H1 (cell line): ENCODE measurements around the gene CCL22. TPM values are rescaled to one million over a fixed set of nuclear protein-coding genes. Genes with fewer than 3 reads are reported as not detected.

ENCODE experiments used
- CTCF ChIA-PET: fragments of 300-600 bp; sonication (Branson Sonifier 250); formaldehyde crosslinking; loops from one replicate; lab custom pipeline; 2021; ENCODE audit not compliant: partially characterized antibody; lab: Charles Lee
- POLR2A ChIA-PET: fragments of 300-600 bp; sonication (Branson Sonifier 250); formaldehyde crosslinking; loops from one replicate; lab custom pipeline; 2021; ENCODE audit warnings: inconsistent platforms; ENCODE audit not compliant: partially characterized antibody; lab: Charles Lee
- DNase-seq, 2 experiments: peaks; one replicate each; pipeline versions ENCODE4 v3.0.0 to v3.0.0-alpha.2; 2010 to 2022; ENCODE audit warnings: low spot score in 2 of 2, low read depth in 1 of 2, mixed read lengths in 1 of 2
- FAIRE-seq: peaks from 2 replicates; lab custom pipeline; 2011; peaks lifted over from hg19 to GRCh38; lab: Jason Lieb, UNC
- H2AFZ ChIP-seq: 2 replicates; pipeline ENCODE4 v1.8.1; 2012; ENCODE audit warnings: low read length, inconsistent platforms
- H2AK5ac ChIP-seq: 2 replicates; pipeline ENCODE4 v1.6.1; 2013; ENCODE audit warnings: low read depth, low read length
- H2BK120ac ChIP-seq: replicated peaks from 2 replicates; pipeline ENCODE3; 2013; ENCODE audit warnings: low read depth, low read length, inconsistent platforms
- H2BK12ac ChIP-seq: 2 replicates; pipeline ENCODE4 v1.6.1; 2013; ENCODE audit warnings: low read depth, low read length
- H2BK15ac ChIP-seq: 2 replicates; pipeline ENCODE4 v1.6.1; 2013; ENCODE audit warnings: low read length
- H2BK20ac ChIP-seq: 2 replicates; pipeline ENCODE4 v1.6.1; 2013; ENCODE audit warnings: low read length
- H2BK5ac ChIP-seq: 2 replicates; pipeline ENCODE4 v1.6.1; 2013; ENCODE audit warnings: low read depth, low read length
- H3K14ac ChIP-seq: 2 replicates; pipeline ENCODE4 v1.6.1; 2013; ENCODE audit warnings: inconsistent platforms; ENCODE audit not compliant: insufficient read length
- H3K18ac ChIP-seq: 2 replicates; pipeline ENCODE4 v1.6.1; 2013; ENCODE audit warnings: low read length; ENCODE audit errors: extremely low read depth
- H3K23ac ChIP-seq: 2 replicates; pipeline ENCODE4 v1.6.1; 2013; ENCODE audit warnings: inconsistent platforms; ENCODE audit not compliant: insufficient read length
- H3K23me2 ChIP-seq: 2 replicates; pipeline ENCODE4 v1.6.1; 2013; ENCODE audit warnings: low read depth, low read length
- H3K27ac ChIP-seq: 2 replicates; pipeline ENCODE4 v1.6.1; 2011; ENCODE audit warnings: low read depth, low read length, inconsistent platforms
- H3K27me3 ChIP-seq, 4 experiments: replicated peaks in 1 of 4; 1 replicate in 1 of 4; 2 replicates in 3 of 4; pipeline versions ENCODE4 v1.6.1 to v1.8.1; 2011 to 2013; ENCODE audit warnings: low read length in 3 of 4, mild to moderate bottlenecking in 3 of 4, inconsistent platforms in 2 of 4, mixed read lengths in 2 of 4, moderate library complexity in 1 of 4; ENCODE audit not compliant: control insufficient read depth in 3 of 4, insufficient read depth in 3 of 4; ENCODE audit errors: extremely low read depth in 1 of 4
- H3K36me3 ChIP-seq, 4 experiments: 2 replicates each; pipeline versions ENCODE4 v1.6.1 to v1.8.1; 2011 to 2013; ENCODE audit warnings: mild to moderate bottlenecking in 4 of 4, low read length in 3 of 4, moderate library complexity in 2 of 4, control low read depth in 1 of 4, inconsistent platforms in 1 of 4; ENCODE audit not compliant: insufficient read depth in 4 of 4, control insufficient read depth in 2 of 4
- H3K4ac ChIP-seq: replicated peaks from 2 replicates; pipeline ENCODE3; 2013; ENCODE audit warnings: low read length, low read depth, mixed read lengths, inconsistent platforms; ENCODE audit not compliant: insufficient read length
- H3K4me1 ChIP-seq, 4 experiments: replicated peaks in 1 of 4; 1 replicate in 1 of 4; 2 replicates in 3 of 4; pipeline versions ENCODE4 v1.6.1 to v1.8.1; 2011 to 2013; ENCODE audit warnings: low read length in 3 of 4, inconsistent platforms in 2 of 4, mixed read lengths in 1 of 4; ENCODE audit not compliant: insufficient read depth in 4 of 4, control insufficient read depth in 3 of 4
- H3K4me2 ChIP-seq, 2 experiments: 2 replicates each; pipeline versions ENCODE4 v1.6.1 to v1.8.1; 2011 to 2013; ENCODE audit warnings: low read depth in 2 of 2, low read length in 2 of 2, control low read depth in 1 of 2, inconsistent platforms in 1 of 2, mild to moderate bottlenecking in 1 of 2; ENCODE audit not compliant: insufficient read depth in 1 of 2
- H3K4me3 ChIP-seq, 4 experiments: fragments of 200-600, 300-600 bp in 1 of 4; sonication (generic), shearing (Covaris generic), sonication (Bioruptor Twin) in 1 of 4; 2 replicates each; pipeline versions ENCODE4 v1.5.1 to v1.8.1; 2011 to 2016; ENCODE audit warnings: low read length in 4 of 4, low read depth in 3 of 4, control low read depth in 2 of 4, inconsistent platforms in 2 of 4, mild to moderate bottlenecking in 2 of 4, mixed read lengths in 1 of 4, moderate library complexity in 1 of 4; ENCODE audit not compliant: insufficient read depth in 2 of 4; ENCODE audit errors: extremely low read depth in 1 of 4
- H3K56ac ChIP-seq: replicated peaks from 2 replicates; pipeline ENCODE3; 2013; ENCODE audit warnings: low read depth, mild to moderate bottlenecking, mixed read lengths, low read length, inconsistent platforms; ENCODE audit not compliant: insufficient read length
- H3K79me1 ChIP-seq: 2 replicates; pipeline ENCODE4 v1.6.1; 2013; ENCODE audit warnings: low read depth, low read length, control low read depth
- H3K79me2 ChIP-seq, 2 experiments: 2 replicates each; pipeline versions ENCODE4 v1.6.1 to v1.8.1; 2012 to 2013; ENCODE audit warnings: low read length in 2 of 2, mild to moderate bottlenecking in 2 of 2, inconsistent platforms in 1 of 2; ENCODE audit not compliant: insufficient read depth in 2 of 2, control insufficient read depth in 1 of 2
- H3K9ac ChIP-seq, 4 experiments: replicated peaks in 1 of 4; 1 replicate in 1 of 4; 2 replicates in 3 of 4; pipeline versions ENCODE4 v1.6.1 to v1.8.1; 2011 to 2013; ENCODE audit warnings: low read depth in 3 of 4, low read length in 3 of 4, control low read depth in 2 of 4, mild to moderate bottlenecking in 2 of 4, moderate library complexity in 2 of 4, inconsistent platforms in 1 of 4; ENCODE audit errors: extremely low read depth in 1 of 4
- H3K9me3 ChIP-seq, 2 experiments: 2 replicates each; pipeline versions ENCODE4 v1.6.1 to v1.8.1; 2012 to 2013; ENCODE audit warnings: mild to moderate bottlenecking in 2 of 2, moderate library complexity in 2 of 2, control low read depth in 1 of 2, inconsistent platforms in 1 of 2, low read depth in 1 of 2, low read length in 1 of 2, mixed read lengths in 1 of 2; ENCODE audit not compliant: insufficient read depth in 2 of 2
- H4K20me1 ChIP-seq, 2 experiments: replicated peaks in 1 of 2; 2 replicates each; pipeline versions ENCODE3 to v1.8.1; 2011 to 2013; ENCODE audit warnings: inconsistent platforms in 2 of 2, low read length in 2 of 2, mild to moderate bottlenecking in 1 of 2; ENCODE audit not compliant: insufficient read depth in 2 of 2, control insufficient read depth in 1 of 2
- H4K5ac ChIP-seq: 2 replicates; pipeline ENCODE4 v1.6.1; 2013; ENCODE audit warnings: low read length, low read depth, mixed read lengths, inconsistent platforms; ENCODE audit not compliant: insufficient read length
- H4K8ac ChIP-seq: 2 replicates; pipeline ENCODE4 v1.8.0; 2013; ENCODE audit warnings: mild to moderate bottlenecking, moderate library complexity, low read length, inconsistent platforms; ENCODE audit not compliant: insufficient read depth; ENCODE audit errors: extremely low read depth
- H4K91ac ChIP-seq: replicated peaks from 2 replicates; pipeline ENCODE3; 2013; ENCODE audit warnings: low read length, mixed read lengths, inconsistent platforms; ENCODE audit not compliant: insufficient read length
- ATF2 ChIP-seq: IDR thresholded peaks from 2 replicates; pipeline ENCODE4 v1.6.1; 2012; ENCODE audit warnings: low read length, inconsistent platforms
- BRCA1 ChIP-seq: IDR thresholded peaks from 2 replicates; pipeline ENCODE4 v1.6.1; 2012; ENCODE audit warnings: low read depth, low read length, improper control_type of control experiment
- CBX5 ChIP-seq: fragments of 300-800, 300-1000 bp; sonication (generic); IDR thresholded peaks from 2 replicates; pipeline ENCODE4 v1.7.1; 2016; ENCODE audit warnings: antibody characterized with exemption, low read length, low read depth
- EP300 ChIP-seq, 2 experiments: IDR thresholded peaks; 1 replicate in 1 of 2; 2 replicates in 1 of 2; pipeline ENCODE4 v1.6.1; 2011 to 2012; ENCODE audit warnings: low read depth in 2 of 2, low read length in 2 of 2, mild to moderate bottlenecking in 2 of 2, borderline replicate concordance in 1 of 2, inconsistent platforms in 1 of 2, moderate library complexity in 1 of 2
- EZH2 ChIP-seq: fragments of 200-600 bp; sonication (generic); IDR thresholded peaks from 2 replicates; pipeline ENCODE4 v1.7.1; 2012; ENCODE audit warnings: low read depth, mild to moderate bottlenecking, moderate library complexity, low read length, inconsistent platforms; ENCODE audit not compliant: severe bottlenecking
- GTF2F1 ChIP-seq: IDR thresholded peaks from 2 replicates; pipeline ENCODE4 v1.6.1; 2012; ENCODE audit warnings: low read depth, low read length, improper control_type of control experiment, borderline replicate concordance
- RFX5 ChIP-seq: IDR thresholded peaks from 2 replicates; pipeline ENCODE4 v1.6.1; 2011; ENCODE audit warnings: low read depth, low read length, improper control_type of control experiment, borderline replicate concordance
- SIN3A ChIP-seq, 2 experiments: IDR thresholded peaks in 1 of 2; conservative IDR thresholded peaks in 1 of 2; 2 replicates each; pipeline ENCODE4 v1.6.1; 2011 to 2012; ENCODE audit warnings: low read length in 2 of 2, improper control_type of control experiment in 1 of 2, low read depth in 1 of 2, mild to moderate bottlenecking in 1 of 2
- WGBS, 2 experiments: shearing (Covaris generic) in 1 of 2; methylation state at CpG; one replicate each; pipeline versions ENCODE4 v1.1.6 to v1.1.7; 2013 to 2015; ENCODE audit warnings: low lambda C conversion rate in 2 of 2, mixed read lengths in 2 of 2, inconsistent platforms in 1 of 2, low coverage in 1 of 2, missing lambda C conversion rate in 1 of 2; ENCODE audit not compliant: insufficient replicate concordance in 2 of 2, insufficient coverage in 1 of 2, insufficient read length in 1 of 2; ENCODE audit errors: extremely low coverage in 1 of 2, missing lambda C conversion rate in 1 of 2; 5-methylcytosine and 5-hydroxymethylcytosine counted together
- polyA plus RNA-seq, 7 experiments: library from polyadenylated mRNA; depleted of rRNA in 3 of 7; stranded (reverse) in 5 of 7; unstranded in 2 of 7; fragments of >200 nt in 5 of 7; fragments of 200-250 nt in 2 of 7; gene quantifications; 1 replicate in 5 of 7; 2 replicates in 1 of 7; 4 replicates in 1 of 7; pipeline versions ENCODE4 v1.2.1 to v1.2.3, GENCODE V29; 2011 to 2013; ENCODE audit warnings: missing spikeins in 2 of 7, mixed read lengths in 2 of 7
- total RNA-seq: library from RNA; stranded (reverse); fragmentation: NEBNext Ultra II Directional; extraction: Animal tissue kit (Norgen Biotek cat#: 25700); gene quantifications from 2 replicates; pipeline ENCODE4 v1.2.1, GENCODE V29; 2021
- TF ChIP-seq, protein P1 (sequence below): IDR thresholded peaks from 2 replicates; pipeline ENCODE4 v1.6.1; 2011; ENCODE audit warnings: low read depth, mild to moderate bottlenecking, low read length; ENCODE audit not compliant: insufficient read depth

The CCL22 gene
- total and polyA plus RNA-seq, 2 of the 8 experiments (the other 6 are each of a cell fraction or from before 2014, with no cell fraction given), result not detected

DNA sequence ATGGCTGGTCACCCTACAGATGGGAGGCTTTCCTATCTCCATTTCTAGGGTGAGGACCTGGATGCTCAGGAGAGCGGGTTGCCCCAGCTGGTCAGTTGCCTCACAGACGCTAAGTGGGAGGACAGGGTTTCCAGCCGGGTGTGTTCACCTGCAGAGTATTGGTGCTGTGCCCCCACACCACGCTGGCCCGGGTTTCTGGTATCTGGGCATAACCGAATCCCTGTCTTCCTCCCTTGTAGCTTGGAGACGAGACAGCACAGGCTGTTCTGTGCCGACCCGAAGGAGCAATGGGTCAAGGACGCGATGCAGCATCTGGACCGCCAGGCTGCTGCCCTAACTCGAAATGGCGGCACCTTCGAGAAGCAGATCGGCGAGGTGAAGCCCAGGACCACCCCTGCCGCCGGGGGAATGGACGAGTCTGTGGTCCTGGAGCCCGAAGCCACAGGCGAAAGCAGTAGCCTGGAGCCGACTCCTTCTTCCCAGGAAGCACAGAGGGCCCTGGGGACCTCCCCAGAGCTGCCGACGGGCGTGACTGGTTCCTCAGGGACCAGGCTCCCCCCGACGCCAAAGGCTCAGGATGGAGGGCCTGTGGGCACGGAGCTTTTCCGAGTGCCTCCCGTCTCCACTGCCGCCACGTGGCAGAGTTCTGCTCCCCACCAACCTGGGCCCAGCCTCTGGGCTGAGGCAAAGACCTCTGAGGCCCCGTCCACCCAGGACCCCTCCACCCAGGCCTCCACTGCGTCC lies 23.4 kb downstream of the CCL22 start:
- Histone ChIP-seq H4K20me1 (no peaks in the 10 kb centered on the region), H3K36me3 (no peaks in the 10 kb centered on the region), H4K91ac (no peak overlapping the region), H3K23ac (no peak overlapping the region), H3K4ac (no peak overlapping the region), H2BK12ac (no peak overlapping the region), H3K4me3 (no peak overlapping the region), H2AK5ac (no peak overlapping the region), H2BK20ac (no peak overlapping the region), H2BK15ac (no peak overlapping the region), H4K8ac (no peak overlapping the region), H3K18ac (no peak overlapping the region), H3K27ac (no peak overlapping the region), H3K14ac (no peak overlapping the region), H3K4me1 (peaks cover 0 to 2% (median 1%) of the 10 kb centered on the region in 4 experiments; a peak in 1 of 7 replicates), H3K27me3 (no peaks in the 10 kb centered on the region), H3K79me1 (no peaks in the 10 kb centered on the region), H3K79me2 (no peaks in the 10 kb centered on the region), H3K9me3 (no peaks in the 10 kb centered on the region), H3K23me2 (no peaks in the 10 kb centered on the region), H4K5ac (no peak overlapping the region), H3K56ac (no peak overlapping the region), H2BK5ac (no peak overlapping the region), H3K4me2 (no peak overlapping the region), H2BK120ac (no peak overlapping the region), H2AFZ (no peak overlapping the region), H3K9ac (no peak overlapping the region)
- POLR2A ChIA-PET, result interaction anchor here (0.6 to 1.2 kb wide), 2 partner anchors 35 to 90 kb away, joined by 3 read pairs; no protein-coding TSS in a partner anchor
- FAIRE-seq (no peak), DNase-seq (no peak)
- CTCF ChIA-PET, result interaction anchor here (0.8 to 3.7 kb wide), 6 partner anchors 9 to 65 kb away, joined by 3 to 32 read pairs (median 3); no protein-coding TSS in a partner anchor
- 95% methylated on average over 22 of the region's 35 CpGs; no CpG with 5 or more reads in 1 of the 2 experiments for WGBS, 2 experiments
- TF ChIP-seq RFX5 (no peak), GTF2F1 (no peak), EZH2 (no peak), CBX5 (no peak), ATF2 (no peak), EP300 (IDR thresholded peaks at IDR 0.05; ENCODE audit: borderline replicate concordance in 1 of 2, low read depth in 2 of 2, low read length in 2 of 2) (no peak), BRCA1 (no peak), SIN3A (conservative IDR thresholded peaks at IDR 0.05 in 1 of 2, IDR thresholded peaks at IDR 0.05 in 1 of 2; ENCODE audit: low read depth in 1 of 2, low read length in 2 of 2) (no peak)
- TF ChIP-seq, protein P1, sequence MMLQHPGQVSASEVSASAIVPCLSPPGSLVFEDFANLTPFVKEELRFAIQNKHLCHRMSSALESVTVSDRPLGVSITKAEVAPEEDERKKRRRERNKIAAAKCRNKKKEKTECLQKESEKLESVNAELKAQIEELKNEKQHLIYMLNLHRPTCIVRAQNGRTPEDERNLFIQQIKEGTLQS, result no peak
